Heart right ventricle (tissue), 16 donors: ENCODE data around the gene ABT1. TPM values are rescaled to one million over a fixed set of nuclear protein-coding genes. Genes with fewer than 3 reads are reported as not detected.

Source experiments
- ATAC-seq, 8 donors: fragments of 200-7000 bp; cut with Tn5 transposase; one replicate each; pipeline ENCODE4 v1.9.1; 2020; ENCODE audit warnings: mild to moderate bottlenecking in 8 of 8, moderate library complexity in 8 of 8, moderate number of reproducible peaks in 1 of 8
- DNase-seq, 2 donors: peaks; one replicate each; pipeline ENCODE4 v3.0.0-alpha.2; 2020
- H3K27ac ChIP-seq, 10 donors: fragments of 200-600 bp; sonication (generic) in 2 of 10; one replicate each; pipeline versions ENCODE4 v1.5.0 to v1.8.0; 2020 to 2022; ENCODE audit warnings: mild to moderate bottlenecking in 3 of 10
- H3K27me3 ChIP-seq, 7 donors: fragments of 200-600 bp; one replicate each; pipeline ENCODE4 v1.8.0; 2021 to 2022; ENCODE audit warnings: mild to moderate bottlenecking in 2 of 7
- H3K36me3 ChIP-seq, 9 donors: fragments of 200-600 bp; sonication (generic) in 1 of 9; one replicate each; pipeline versions ENCODE4 v1.5.0 to v1.8.0; 2020 to 2022; ENCODE audit warnings: mild to moderate bottlenecking in 2 of 9
- H3K4me1 ChIP-seq, 9 donors: fragments of 200-600 bp; sonication (generic) in 1 of 9; one replicate each; pipeline versions ENCODE4 v1.5.0 to v1.8.0; 2020 to 2022; ENCODE audit warnings: mild to moderate bottlenecking in 4 of 9
- H3K4me3 ChIP-seq, 10 donors: fragments of 200-600 bp; sonication (generic) in 2 of 10; one replicate each; pipeline versions ENCODE4 v1.5.0 to v1.8.0; 2020 to 2022; ENCODE audit warnings: mild to moderate bottlenecking in 7 of 10, moderate library complexity in 2 of 10
- H3K9me3 ChIP-seq, 11 donors: fragments of 200-600 bp in 10 of 11; sonication (generic) in 2 of 11; one replicate each; pipeline versions ENCODE4 v1.5.0 to v1.8.0; 2013 to 2022; ENCODE audit warnings: mild to moderate bottlenecking in 2 of 11, control low read depth in 1 of 11, moderate library complexity in 1 of 11
- CTCF ChIP-seq, 9 donors: fragments of 200-600 bp; sonication (generic) in 2 of 9; IDR thresholded peaks; one replicate each; pipeline versions ENCODE4 v1.5.0 to v1.8.0; 2021 to 2022; ENCODE audit warnings: antibody characterized with exemption in 9 of 9, mild to moderate bottlenecking in 5 of 9, moderate library complexity in 1 of 9
- WGBS, 2 donors: extraction: QIAGEN DNeasy Blood & Tissue Kit; methylation state at CpG; one replicate each; pipeline ENCODE4 v1.1.7; 2013; ENCODE audit warnings: inconsistent platforms in 1 of 2; 5-methylcytosine and 5-hydroxymethylcytosine counted together
- intact Hi-C, 10 donors: fragments of 100-400 bp; cut with DNase I; formaldehyde crosslinking; loops; one replicate each; pipeline versions ENCODE4 v1.11.1 to v1.14.2; 2022
- polyA plus RNA-seq, 2 donors: library from polyadenylated mRNA; stranded (reverse); fragments of 200-250 nt; gene quantifications; one replicate each; pipeline ENCODE4 v1.2.3, GENCODE V29; 2013
- total RNA-seq, 10 donors: library from RNA; stranded (reverse); fragmentation: NEBNext Ultra II Directional in 3 of 10; extraction: Animal tissue kit (Norgen Biotek cat#: 25700) in 3 of 10; gene quantifications; one replicate each; pipeline versions ENCODE4 v1.2.1 to v1.2.4, GENCODE V29; 2021 to 2023
- donor health status: Arrhythmogenic right ventricular cardiomyopathy.
- donor health status: ischemic (EF 13 %, LVEDD 7.1; RV severe dilation, severe dysfunction).
- donor health status: healthy with polysubstance abuse.
- donor health status: DM: no; HTN: yes; CAD: no.
- donor health status: DM: no; HTN: no; CAD: no.
- donor health status: ischemic (EF 25% LVEDD 6.9; RV normal size, moderate dysfunction).
- donor health status: ischemic (EF 25% LVEDD 5.7; RV mildly dilated, moderate dysfunction).
- donor health status: healthy.
- donor health status: DM: yes; HTN: yes; CAD: no.
- donor health status: Ischemic cardiomyopathy.
- donor health status: ischemic (EF 35%, LVEDD 5.7; RV mildly dilated, moderate dysfunction).
- donor health status: nonischemic (EF 11% LVEDD 7.7; RV severe dilation, severe dysfunction).
- donor health status: DM: yes; HTN: yes; CAD: no.
- donor health status: PGD.
- donor health status: ischemic (EF 29% LVEDD 5.4; RV normal size, mild dysfunction).
- donor health status: nonischemic (EF 23%, LVEDD 6.1; RV moderate dilation, normal function).

ABT1 gene
- total and polyA plus RNA-seq, 12 donors, result 5.8 to 11.7 (median 7.4) TPM

- peaks cover 0 to 4% (median 0%) of the 10 kb centered on the region in 9 donors for H3K4me1 ChIP-seq
- peaks cover 0 to 20% (median 5%) of the 10 kb centered on the region in 7 donors for H3K27me3 ChIP-seq
- no peaks in the 10 kb centered on the region for H3K9me3 ChIP-seq
- H3K36me3 ChIP-seq, result no peaks in the 10 kb centered on the region
- ATAC-seq (peak in 4 of 8 donors; percentile 57 to 76 (median 70)), DNase-seq (peak in 1 of 2 donors; percentile 28)
- no peak overlapping the region for H3K27ac ChIP-seq
- intact Hi-C loops, result loop anchor here (2.0 to 5.0 kb wide), 3 partner anchors 470 to 475 kb away; no protein-coding TSS in a partner anchor
- TF ChIP-seq CTCF (IDR thresholded peaks at IDR 0.05), result peak; percentile 10 to 77 (median 60)
- H3K4me3 ChIP-seq, result peak overlapping the region in 5 of 10 donors; percentile 4 to 29 (median 23)
- 48 to 52% methylated on average over 7 of the region's 7 CpGs for WGBS, 2 donors
Observed at GRCh38 chr6:26607434-26608230, 10.9 kb downstream of the ABT1 start.

- Histone ChIP-seq H3K27me3 (peaks cover 3 to 38% (median 23%) of the 10 kb centered on the region in 7 donors), H3K9me3 (no peaks in the 10 kb centered on the region), H3K4me1 (peaks cover 3 to 15% (median 9%) of the 10 kb centered on the region in 9 donors), H3K27ac (no peak overlapping the region), H3K36me3 (no peaks in the 10 kb centered on the region), H3K4me3 (no peak overlapping the region)
- ATAC-seq, result no peak
- 78 to 80% methylated on average over 3 of the region's 3 CpGs for WGBS, 2 donors
- intact Hi-C loops, result loop anchor here in 8 of 10 donors (2.0 to 5.0 kb wide), 3 partner anchors 468 to 473 kb away; no protein-coding TSS in a partner anchor
- no peak for TF ChIP-seq CTCF (IDR thresholded peaks at IDR 0.05)
- DNase-seq, result no peak
Observed at GRCh38 chr6:26609463-26609862, 12.7 kb downstream of the ABT1 start.

GRCh38 chr6:26611599-26611998 lies 14.8 kb downstream of the ABT1 start:
- peaks cover 3 to 60% (median 45%) of the 10 kb centered on the region in 7 donors for H3K27me3 ChIP-seq
- 26 to 35% methylated on average over 1 of the region's 1 CpG for WGBS, 2 donors

More at GRCh38 chr6:26611599-26611998, 14.8 kb downstream of the ABT1 start:
- Histone ChIP-seq H3K4me3 (no peak overlapping the region), H3K9me3 (peaks cover 0 to 6% (median 0%) of the 10 kb centered on the region in 11 donors), H3K27ac (no peak overlapping the region), H3K4me1 (peaks cover 3 to 18% (median 12%) of the 10 kb centered on the region in 9 donors), H3K36me3 (no peaks in the 10 kb centered on the region)
- no peak for TF ChIP-seq CTCF (IDR thresholded peaks at IDR 0.05)
- ATAC-seq (no peak), DNase-seq (no peak)
- intact Hi-C loops, result no loop called here
